T-cell (primary cell): Measurements from ENCODE around the gene PRKD1. TPM values are rescaled to one million over a fixed set of nuclear protein-coding genes. Genes with fewer than 3 reads are reported as not detected.
"Not testable (repeated sequence)": the region's sequence is repeated elsewhere in the genome, so short reads cannot be mapped to it uniquely, and the experiment has no call there.

Experiments
- ATAC-seq, 4 experiments: fragments of 200-7000 bp in 3 of 4; fragments of 150-1000 bp in 1 of 4; cut with Tn5 transposase; replicated peaks in 1 of 4; 1 replicate in 3 of 4; 2 replicates in 1 of 4; pipeline ENCODE4 v1.10.0; 2021; ENCODE audit warnings: moderate library complexity in 3 of 4, mild to moderate bottlenecking in 2 of 4, moderate number of reproducible peaks in 1 of 4
- CTCF ChIA-PET, 2 donors: fragments of 300-600 bp; sonication (Branson Sonifier 250); formaldehyde crosslinking; loops; one replicate each; lab custom pipeline; 2022; ENCODE audit warnings: antibody characterized with exemption in 2 of 2; lab: Charles Lee
- POLR2A ChIA-PET, 2 donors: fragments of 300-600 bp; sonication (Branson Sonifier 250); formaldehyde crosslinking; loops; one replicate each; lab custom pipeline; 2022; ENCODE audit warnings: antibody characterized with exemption in 2 of 2; lab: Charles Lee
- DNase-seq, 35 experiments: peaks; one replicate each; pipeline versions ENCODE4 v3.0.0 to v3.0.0-alpha.2; 2013 to 2023
- H3K27ac ChIP-seq: one replicate; pipeline ENCODE4 v1.5.1; 2013; ENCODE audit warnings: low read length
- H3K27me3 ChIP-seq, 2 experiments: replicated peaks in 1 of 2; 1 replicate in 1 of 2; 2 replicates in 1 of 2; pipeline versions ENCODE4 v1.6.1 to v1.7.0; 2013; ENCODE audit warnings: low read length in 1 of 2, mixed read lengths in 1 of 2; ENCODE audit not compliant: control insufficient read depth in 2 of 2, insufficient read depth in 2 of 2; ENCODE audit errors: extremely low read depth in 1 of 2
- H3K36me3 ChIP-seq, 2 donors: 1 replicate in 1 of 2; 2 replicates in 1 of 2; pipeline versions ENCODE4 v1.6.1 to v1.7.0; 2013; ENCODE audit warnings: low read length in 1 of 2; ENCODE audit not compliant: control insufficient read depth in 2 of 2, insufficient read depth in 1 of 2; ENCODE audit errors: extremely low read depth in 1 of 2
- H3K4me1 ChIP-seq, 2 experiments: 1 replicate in 1 of 2; 2 replicates in 1 of 2; pipeline versions ENCODE4 v1.6.1 to v1.7.0; 2013; ENCODE audit warnings: low read length in 2 of 2, mixed read lengths in 1 of 2; ENCODE audit not compliant: insufficient read depth in 2 of 2, control insufficient read depth in 1 of 2; ENCODE audit errors: extremely low read depth in 1 of 2
- H3K4me3 ChIP-seq, 2 donors: 1 replicate in 1 of 2; 2 replicates in 1 of 2; pipeline versions ENCODE4 v1.5.1 to v1.7.0; 2013; ENCODE audit warnings: mild to moderate bottlenecking in 2 of 2, low read length in 1 of 2, moderate library complexity in 1 of 2; ENCODE audit not compliant: control insufficient read depth in 1 of 2; ENCODE audit errors: extremely low read depth in 1 of 2
- H3K9me3 ChIP-seq: 2 replicates; pipeline ENCODE4 v1.7.0; 2013
- H3K27ac Mint-ChIP-seq, 2 donors: one replicate each; pipeline ENCODE4 v1.8.0; 2020 to 2021; ENCODE audit warnings: mild to moderate bottlenecking in 2 of 2, mixed read lengths in 2 of 2
- H3K27me3 Mint-ChIP-seq, 2 donors: one replicate each; pipeline ENCODE4 v1.8.0; 2021 to 2022; ENCODE audit warnings: mixed read lengths in 2 of 2
- H3K36me3 Mint-ChIP-seq: one replicate; pipeline ENCODE4 v1.8.0; 2021; ENCODE audit warnings: mixed read lengths
- H3K4me1 Mint-ChIP-seq, 3 donors: one replicate each; pipeline ENCODE4 v1.8.0; 2020 to 2022; ENCODE audit warnings: mixed read lengths in 3 of 3, mild to moderate bottlenecking in 1 of 3
- H3K4me3 Mint-ChIP-seq, 3 donors: one replicate each; pipeline ENCODE4 v1.8.0; 2020 to 2022; ENCODE audit warnings: mild to moderate bottlenecking in 3 of 3, mixed read lengths in 3 of 3, moderate library complexity in 3 of 3
- H3K9me3 Mint-ChIP-seq, 3 donors: one replicate each; pipeline ENCODE4 v1.8.0; 2020 to 2022; ENCODE audit warnings: mixed read lengths in 3 of 3
- WGBS: methylation state at CpG from one replicate; pipeline ENCODE4 v1.1.5; 2013; ENCODE audit warnings: missing lambda C conversion rate; ENCODE audit not compliant: insufficient coverage; 5-methylcytosine and 5-hydroxymethylcytosine counted together
- total RNA-seq, 35 experiments: library from RNA in 6 of 35; stranded (reverse) in 6 of 35; fragments of 120-200 nt in 1 of 35; gene quantifications; one replicate each; pipeline versions ENCODE4 v1.2.1 to v1.2.4 and lab custom pipeline; 2013 to 2026

PRKD1 gene
- total RNA-seq, 5 donors from 2014 or later (not counting 1 experiment from before 2014, with no cell fraction given), result 0.28 to 0.43 TPM; not detected in 3

DNA sequence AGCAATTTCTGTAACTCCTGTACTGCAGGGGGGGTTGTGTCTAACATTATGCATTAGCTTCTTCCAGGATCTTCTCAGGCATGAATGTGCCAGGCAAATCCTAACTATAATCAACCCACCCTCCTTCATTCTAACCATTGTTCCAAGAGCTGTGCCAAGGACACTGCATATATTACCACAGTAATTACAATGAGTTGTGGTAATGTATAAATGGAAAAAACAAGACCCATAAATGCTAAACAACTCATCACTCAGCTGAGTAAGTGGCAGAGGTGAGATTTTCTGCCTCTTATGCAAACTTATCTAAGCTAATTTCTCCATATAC, 80.6 kb downstream of the PRKD1 start:
- Mint-ChIP-seq H3K4me1 (no peaks in the 10 kb centered on the region), H3K4me3 (no peak overlapping the region), H3K27me3 (no peaks in the 10 kb centered on the region), H3K36me3 (no peaks in the 10 kb centered on the region), H3K9me3 (peaks cover 21 to 40% (median 23%) of the 10 kb centered on the region in 3 donors), H3K27ac (no peak overlapping the region)
- CTCF ChIA-PET, result no interaction called here
- POLR2A ChIA-PET, result no interaction called here
- Histone ChIP-seq H3K4me3 (no peak overlapping the region), H3K27me3 (no peaks in the 10 kb centered on the region), H3K36me3 (no peaks in the 10 kb centered on the region), H3K9me3 (no peaks in the 10 kb centered on the region), H3K4me1 (no peaks in the 10 kb centered on the region), H3K27ac (no peak overlapping the region)
- no peak for ATAC-seq
- DNase-seq, result no peak

DNA sequence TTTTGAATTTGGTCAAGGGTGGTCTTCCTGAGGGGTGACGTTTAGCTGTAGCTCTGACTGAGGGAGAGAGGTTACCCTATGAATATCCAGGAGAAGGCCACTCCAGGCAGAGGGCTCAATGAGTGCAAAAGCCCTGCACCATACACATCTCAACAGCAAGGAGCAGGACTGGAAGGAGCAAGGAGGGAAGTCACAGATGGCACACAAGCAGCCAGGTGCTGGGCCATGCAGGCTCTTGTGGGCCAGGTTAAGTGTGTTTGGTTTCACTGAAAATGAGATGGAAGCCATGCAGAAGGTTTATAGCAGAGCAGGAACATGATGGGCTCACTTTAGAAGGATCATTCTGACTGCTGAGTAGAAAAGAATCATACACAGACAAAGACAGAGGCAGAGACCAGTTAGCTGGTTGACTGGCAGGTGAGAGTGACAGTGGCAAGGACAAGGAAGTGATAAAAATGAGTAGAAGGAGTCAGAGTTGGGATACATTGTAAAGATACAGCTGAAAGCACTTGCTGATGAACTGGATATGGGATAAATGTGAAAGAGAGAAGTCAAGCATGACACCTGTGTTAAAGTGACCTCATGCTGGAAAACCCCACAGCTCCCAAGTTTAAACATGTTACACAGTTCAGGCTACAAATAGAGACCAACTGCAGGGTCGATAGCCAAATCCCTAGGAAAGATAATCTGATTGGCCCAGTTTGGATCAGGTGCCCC, 81.2 kb downstream of the PRKD1 start:
- Histone ChIP-seq H3K4me1 (no peaks in the 10 kb centered on the region), H3K4me3 (no peak overlapping the region), H3K27ac (no peak overlapping the region), H3K9me3 (no peaks in the 10 kb centered on the region), H3K36me3 (no peaks in the 10 kb centered on the region), H3K27me3 (no peaks in the 10 kb centered on the region)
- Mint-ChIP-seq H3K9me3 (peaks cover 17 to 36% (median 19%) of the 10 kb centered on the region in 3 donors), H3K4me3 (no peak overlapping the region), H3K36me3 (no peaks in the 10 kb centered on the region), H3K27ac (no peak overlapping the region), H3K4me1 (no peaks in the 10 kb centered on the region), H3K27me3 (no peaks in the 10 kb centered on the region)
- ATAC-seq (no peak), DNase-seq (no peak)
- no CpG with 5 or more reads among the region's 2 CpGs for WGBS
- ChIA-PET POLR2A (interaction anchor here (0.5 to 0.6 kb wide), 2 partner anchors 39 to 472 kb away, joined by 3 to 4 read pairs; no protein-coding TSS in a partner anchor), CTCF (no interaction called here)

- peaks cover 10 to 35% (median 26%) of the 10 kb centered on the region in 3 donors for H3K9me3 Mint-ChIP-seq
- Histone ChIP-seq H3K36me3 (no peaks in the 10 kb centered on the region), H3K4me1 (no peaks in the 10 kb centered on the region), H3K27ac (no peak overlapping the region), H3K4me3 (no peak overlapping the region), H3K9me3 (peaks cover 2% of the 10 kb centered on the region), H3K27me3 (no peaks in the 10 kb centered on the region)
- H3K4me1 Mint-ChIP-seq, result no peaks in the 10 kb centered on the region
- H3K27ac Mint-ChIP-seq, result no peak overlapping the region
- no CpG with 5 or more reads among the region's 1 CpG for WGBS
- ChIA-PET CTCF (no interaction called here), POLR2A (no interaction called here)
- no peaks in the 10 kb centered on the region for H3K36me3 Mint-ChIP-seq
- no peaks in the 10 kb centered on the region for H3K27me3 Mint-ChIP-seq
- ATAC-seq (no peak), DNase-seq (no peak)
- no peak overlapping the region for H3K4me3 Mint-ChIP-seq
These were observed 83.7 kb downstream of the PRKD1 start for GRCh38 chr14:29843981-29844380.

DNA sequence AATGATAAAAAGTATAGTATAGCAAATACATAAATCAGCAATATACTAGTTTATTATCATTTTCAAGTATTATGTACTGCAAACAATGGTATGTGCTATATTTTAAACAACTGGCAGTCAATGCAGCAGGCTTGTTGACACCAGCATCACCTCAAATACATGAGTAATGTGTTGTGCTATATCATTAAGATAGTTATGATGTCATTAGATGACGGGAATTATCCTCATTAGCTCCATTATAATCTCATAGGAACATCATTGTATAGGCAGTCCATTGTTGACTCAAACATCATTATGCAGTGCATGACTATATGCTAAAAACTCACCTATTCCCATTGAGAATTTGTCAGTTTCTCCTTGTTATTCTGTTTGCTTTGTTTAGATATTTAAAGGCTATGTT, 85.4 kb downstream of the PRKD1 start:
- H3K27ac Mint-ChIP-seq, result no peak overlapping the region
- H3K4me1 ChIP-seq, result no peaks in the 10 kb centered on the region
- DNase-seq (no peak), ATAC-seq (no peak)
- H3K9me3 Mint-ChIP-seq, result peaks cover 10 to 39% (median 20%) of the 10 kb centered on the region in 3 donors
- no CpG with 5 or more reads among the region's 1 CpG for whole genome bisulfite sequencing
- no peaks in the 10 kb centered on the region for H3K27me3 ChIP-seq
- H3K4me3 Mint-ChIP-seq, result no peak overlapping the region
- H3K4me1 Mint-ChIP-seq, result no peaks in the 10 kb centered on the region
- H3K4me3 ChIP-seq, result no peak overlapping the region
- CTCF ChIA-PET, result no interaction called here
- H3K9me3 ChIP-seq, result peaks cover 2% of the 10 kb centered on the region
- H3K36me3 Mint-ChIP-seq, result no peaks in the 10 kb centered on the region
- H3K27ac ChIP-seq, result no peak overlapping the region
- H3K27me3 Mint-ChIP-seq, result no peaks in the 10 kb centered on the region
- POLR2A ChIA-PET, result no interaction called here
- no peaks in the 10 kb centered on the region for H3K36me3 ChIP-seq

DNA sequence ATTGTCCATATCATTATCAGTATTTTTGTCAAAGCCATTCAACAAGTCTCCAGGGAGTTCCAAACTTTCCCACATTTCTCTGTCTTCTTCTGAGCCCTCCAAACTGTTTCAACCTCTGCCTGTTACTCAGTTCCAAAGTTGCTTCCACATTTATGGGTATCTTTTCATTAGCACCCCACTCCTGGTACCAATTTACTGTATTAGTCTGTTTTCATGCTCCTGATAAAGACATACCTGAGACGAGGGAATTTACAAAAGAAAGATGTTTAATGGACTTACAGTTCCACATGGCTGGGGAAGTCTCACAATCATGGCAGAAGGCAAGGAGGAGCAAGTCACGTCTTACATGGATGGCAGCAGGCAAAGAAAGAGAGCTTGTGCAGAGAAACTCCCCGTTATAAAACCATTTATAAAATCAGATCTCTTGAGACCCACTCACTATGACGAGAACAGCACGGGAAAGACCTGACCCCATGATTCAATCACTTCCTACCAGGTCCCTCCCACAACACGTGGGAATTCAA, 87.2 kb downstream of the PRKD1 start:
- CTCF ChIA-PET, DNase-seq, H3K27me3 Mint-ChIP-seq, H3K36me3 ChIP-seq, H3K4me1 ChIP-seq, H3K27ac ChIP-seq, H3K4me3 ChIP-seq, POLR2A ChIA-PET, H3K4me3 Mint-ChIP-seq, H3K36me3 Mint-ChIP-seq, H3K27me3 ChIP-seq, H3K27ac Mint-ChIP-seq, H3K4me1 Mint-ChIP-seq, ATAC-seq, H3K9me3 ChIP-seq: not testable (repeated sequence)
- H3K9me3 Mint-ChIP-seq, result peaks cover 10 to 39% (median 18%) of the 10 kb centered on the region in 3 donors
- WGBS, result 73% methylated on average over 4 of the region's 6 CpGs

DNA sequence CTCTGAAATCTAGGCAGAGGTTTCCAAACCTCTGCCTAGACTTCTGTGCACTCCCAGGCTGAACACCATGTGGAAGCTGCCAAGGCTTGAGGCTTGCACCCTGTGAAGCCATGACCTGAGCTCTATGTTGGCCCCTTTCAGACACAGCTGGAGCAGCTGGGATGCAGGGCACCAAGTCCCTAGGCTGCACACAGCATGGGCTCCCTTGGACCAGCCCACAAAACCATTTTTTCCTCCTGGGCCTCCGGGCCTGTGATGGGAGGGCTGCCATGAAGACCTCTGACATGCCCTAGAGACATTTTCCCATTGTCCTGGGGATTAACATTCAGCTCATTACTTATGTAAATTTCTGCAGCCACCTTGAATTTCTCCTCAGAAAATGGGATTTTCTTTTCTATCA, 88.0 kb downstream of the PRKD1 start:
- H3K4me3 ChIP-seq, H3K4me3 Mint-ChIP-seq, POLR2A ChIA-PET, H3K36me3 Mint-ChIP-seq, DNase-seq, H3K36me3 ChIP-seq, H3K4me1 Mint-ChIP-seq, H3K4me1 ChIP-seq, CTCF ChIA-PET, ATAC-seq, H3K27ac ChIP-seq, H3K9me3 ChIP-seq, H3K27me3 ChIP-seq, H3K27me3 Mint-ChIP-seq, H3K27ac Mint-ChIP-seq: not testable (repeated sequence)
- peaks cover 10 to 39% (median 20%) of the 10 kb centered on the region in 3 donors for H3K9me3 Mint-ChIP-seq
- WGBS, result 60% methylated on average over 1 of the region's 1 CpG
